Hindlimb muscle (tissue), 1 donor: ENCODE data around the gene SAMD9. TPM values are rescaled to one million over a fixed set of nuclear protein-coding genes. Genes with fewer than 3 reads are reported as not detected.

ENCODE experiments used
- polyA plus RNA-seq: library from polyadenylated mRNA; unstranded; fragments of 120-200 nt; gene quantifications from one replicate; pipeline ENCODE4 v1.2.1, GENCODE V29; 2013; ENCODE audit not compliant: insufficient read length

SAMD9 gene
- polyA plus RNA-seq, 1 donor, result 2.9 TPM

Other genes starting within 250 kb of the SAMD9 start
- gene SAMD9L, start 30.4 kb upstream of the SAMD9 start, polyA plus RNA-seq, result 4.8 TPM
- 0.09 TPM for gene HEPACAM2, start 108.5 kb upstream of the SAMD9 start, polyA plus RNA-seq
- 17.1 TPM for gene VPS50, start 114.4 kb upstream of the SAMD9 start, polyA plus RNA-seq